HG03558 (cell line): Measurements from ENCODE around the gene PLIN3.
"Not testable (repeated sequence)": the region's sequence is repeated elsewhere in the genome, so short reads cannot be mapped to it uniquely, and the experiment has no call there.

ENCODE experiments used
- ATAC-seq: cut with Tn5 transposase; IDR thresholded peaks from one replicate; pipeline ENCODE4 v1.9.1; 2021; ENCODE audit warnings: moderate number of reproducible peaks; ENCODE audit not compliant: unreplicated experiment; ENCODE audit errors: extremely low read depth

The PLIN3 gene

DNA sequence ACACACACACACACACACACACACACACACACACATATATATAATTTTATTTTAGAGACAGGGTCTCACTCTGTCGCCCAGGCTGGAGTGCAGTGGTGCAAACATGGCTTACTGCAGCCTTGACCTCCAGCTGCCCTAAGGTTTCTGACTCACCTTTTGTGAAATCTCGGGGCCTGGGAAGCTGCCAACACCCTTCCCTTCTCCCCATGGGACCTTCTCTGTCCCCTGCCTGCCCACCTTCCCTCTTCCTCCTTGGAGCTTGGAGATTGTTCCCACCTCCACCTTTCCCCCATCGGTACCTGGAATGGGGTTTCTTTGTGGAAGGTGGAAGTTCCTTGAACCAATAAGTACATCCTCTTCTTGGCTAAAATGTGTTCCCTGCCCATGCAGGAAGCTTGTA lies 28.9 kb upstream of the PLIN3 start:
- no peak for ATAC-seq

DNA sequence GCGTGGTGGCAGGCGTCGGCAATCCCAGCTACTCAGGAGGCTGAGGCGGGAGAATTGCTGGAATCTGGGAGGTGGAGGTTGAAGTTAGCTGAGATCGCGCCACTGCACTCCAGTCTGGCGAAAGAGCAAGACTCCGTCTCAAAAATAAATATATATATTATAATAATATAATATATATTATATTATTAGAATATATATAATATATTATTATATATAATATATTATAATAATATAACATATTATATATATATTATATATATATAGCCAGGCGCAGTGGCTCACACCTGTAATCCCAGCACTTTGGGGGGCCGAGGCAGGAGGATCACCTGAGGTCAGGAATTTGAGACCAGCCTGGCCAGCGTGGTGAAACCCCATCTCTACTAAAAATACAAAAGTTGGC lies 25.5 kb upstream of the PLIN3 start:
- not testable (repeated sequence) for ATAC-seq

DNA sequence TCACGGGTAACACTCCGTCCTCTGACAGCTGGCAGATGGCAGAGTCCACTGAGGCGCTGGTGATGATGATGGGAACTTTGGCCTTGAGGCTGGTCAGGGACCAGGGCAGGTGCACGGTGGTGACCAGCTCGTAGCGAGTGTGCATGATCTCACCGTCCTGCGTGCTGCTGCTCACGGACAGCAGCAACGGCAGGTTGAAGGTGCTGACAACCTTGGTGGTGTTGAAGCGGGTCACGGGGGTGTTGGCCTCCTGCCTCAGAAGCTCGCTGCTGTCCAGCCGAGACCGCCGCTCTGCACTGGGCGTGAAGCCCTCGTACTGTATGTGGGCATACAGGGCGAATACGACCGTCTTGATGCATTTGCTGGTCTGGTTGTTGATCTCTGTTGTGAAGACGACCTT lies 23.6 kb upstream of the PLIN3 start:
- no peak for ATAC-seq

DNA sequence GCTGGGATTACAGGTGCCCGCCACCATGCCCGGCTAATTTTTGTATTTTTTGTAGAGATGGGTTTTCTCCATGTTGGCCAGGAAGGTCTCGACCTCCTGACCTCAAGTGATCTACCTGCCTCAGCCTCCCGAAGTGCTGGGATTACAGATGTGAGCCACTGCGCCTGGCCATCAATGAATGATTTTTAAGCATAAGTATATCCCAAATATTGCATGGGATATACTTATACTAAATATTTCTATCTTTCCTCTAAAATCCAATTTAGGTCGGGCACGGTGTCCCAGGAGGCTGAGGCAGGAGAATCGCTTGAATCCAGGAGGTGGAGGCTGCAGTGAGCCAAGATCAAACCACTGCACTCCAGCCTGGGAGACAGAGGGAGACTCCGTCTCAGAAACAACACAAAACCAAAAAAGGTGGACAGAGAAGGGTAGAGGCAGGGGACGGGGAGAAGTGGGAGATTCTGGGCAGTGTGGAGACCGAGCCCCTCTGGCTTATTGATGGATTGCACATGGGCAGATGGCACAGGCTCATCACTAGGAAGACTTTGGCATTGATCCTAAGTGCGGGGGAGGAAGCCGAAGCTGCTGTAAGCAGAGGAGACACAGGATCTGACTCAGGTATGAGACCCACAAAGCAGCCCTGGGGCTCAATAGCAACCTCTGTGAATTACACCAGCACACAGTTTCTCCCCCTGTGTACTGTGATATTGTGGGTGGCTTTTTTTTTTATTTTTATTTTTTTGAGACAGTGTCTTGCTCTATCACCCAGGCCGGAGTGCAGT lies 21.8 kb upstream of the PLIN3 start:
- ATAC-seq = no peak

DNA sequence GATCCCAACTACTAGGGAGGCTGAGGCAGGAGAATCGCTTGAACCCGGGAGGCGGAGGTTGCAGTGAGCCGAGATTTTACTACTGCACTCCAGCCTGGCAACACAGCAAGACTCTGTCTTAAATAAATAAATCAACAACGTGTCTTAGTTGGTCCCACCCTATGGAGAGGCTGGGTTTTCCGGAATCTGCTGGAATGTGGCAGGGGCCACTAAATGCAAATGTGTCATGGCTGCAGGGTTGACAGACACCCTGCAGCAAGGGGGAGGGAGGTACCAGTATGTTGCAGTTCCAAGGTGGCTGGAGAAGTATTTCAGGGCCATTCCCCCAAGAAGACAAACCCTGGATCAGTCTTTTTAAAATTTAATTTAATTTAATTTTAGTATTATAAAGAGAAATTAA lies 20.3 kb upstream of the PLIN3 start:
- ATAC-seq = not testable (repeated sequence)

DNA sequence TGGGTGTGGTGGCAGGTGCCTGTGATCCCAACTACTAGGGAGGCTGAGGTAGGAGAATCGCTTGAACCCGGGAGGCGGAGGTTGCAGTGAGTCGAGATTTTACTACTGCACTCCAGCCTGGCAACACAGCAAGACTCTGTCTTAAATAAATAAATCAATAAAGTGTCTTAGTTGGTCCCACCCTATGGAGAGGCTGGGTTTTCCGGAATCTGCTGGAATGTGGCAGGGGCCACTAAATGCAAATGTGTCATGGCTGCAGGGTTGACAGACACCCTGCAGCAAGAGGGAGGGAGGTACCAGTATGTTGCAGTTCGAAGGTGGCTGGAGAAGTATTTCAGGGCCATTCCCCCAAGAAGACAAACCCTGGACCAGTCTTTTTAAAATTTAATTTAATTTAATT lies 17.5 kb upstream of the PLIN3 start:
- ATAC-seq = not testable (repeated sequence)

DNA sequence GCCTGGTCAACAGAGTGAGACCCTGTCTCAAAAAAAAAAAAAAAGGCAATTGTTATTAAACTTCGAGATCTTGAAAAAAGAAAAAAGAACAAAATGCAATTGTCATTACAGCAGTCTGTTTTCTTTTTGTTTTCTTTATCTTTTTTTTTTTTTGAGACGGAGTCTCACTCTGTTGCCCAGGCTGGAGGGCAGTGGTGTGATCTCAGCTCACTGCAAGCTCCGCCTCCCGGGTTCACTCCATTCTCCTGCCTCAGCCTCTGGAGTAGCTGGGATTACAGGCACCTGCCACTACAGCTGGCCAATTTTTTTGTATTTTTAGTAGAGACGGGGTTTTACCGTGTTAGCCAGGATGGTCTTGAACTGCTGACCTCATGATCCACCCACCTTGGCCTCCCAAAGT lies 15.4 kb upstream of the PLIN3 start:
- not testable (repeated sequence) for ATAC-seq

DNA sequence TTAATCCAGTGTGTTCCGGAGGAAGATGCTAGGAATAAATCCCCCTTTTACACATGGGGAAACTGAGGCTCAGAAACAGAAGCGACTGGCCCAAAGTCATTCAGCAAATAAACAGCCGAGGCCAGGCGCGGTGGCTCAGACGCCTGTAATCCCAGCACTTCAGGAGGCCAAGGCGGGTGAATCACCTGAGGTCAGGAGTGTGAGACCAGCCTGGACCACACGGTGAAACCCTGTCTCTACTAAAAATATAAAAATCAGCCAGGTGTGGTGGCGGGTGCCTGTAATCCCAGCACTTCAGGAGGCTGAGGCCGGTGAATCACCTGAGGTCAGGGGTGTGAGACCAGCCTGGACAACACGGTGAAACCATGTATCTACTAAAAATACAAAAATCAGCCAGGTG lies 11.6 kb upstream of the PLIN3 start:
- ATAC-seq = no peak

DNA sequence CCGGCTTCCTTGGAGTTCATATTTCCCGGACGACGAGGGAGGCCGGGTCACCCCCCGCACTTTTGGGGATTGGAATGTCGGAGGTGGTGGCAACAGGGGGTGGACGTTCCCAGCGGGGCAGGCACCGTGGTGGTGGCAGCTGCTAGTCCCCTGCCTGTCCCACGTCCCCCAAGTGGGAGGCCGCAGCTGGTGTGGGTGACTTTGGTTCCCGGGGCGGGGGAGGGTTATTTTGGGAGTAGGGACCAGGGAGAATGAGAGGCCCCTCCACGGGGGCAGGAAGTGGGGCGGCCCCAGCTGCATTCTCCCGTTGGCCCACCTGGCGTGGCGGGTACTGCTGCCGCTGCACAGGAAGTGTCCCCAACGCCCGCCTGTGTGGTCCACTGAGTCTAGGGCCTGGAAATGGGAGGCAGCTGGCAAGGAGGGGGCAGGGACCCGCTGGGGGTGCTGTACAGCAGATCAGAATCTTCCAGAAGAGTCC lies 11.1 kb upstream of the PLIN3 start:
- ATAC-seq = no peak

DNA sequence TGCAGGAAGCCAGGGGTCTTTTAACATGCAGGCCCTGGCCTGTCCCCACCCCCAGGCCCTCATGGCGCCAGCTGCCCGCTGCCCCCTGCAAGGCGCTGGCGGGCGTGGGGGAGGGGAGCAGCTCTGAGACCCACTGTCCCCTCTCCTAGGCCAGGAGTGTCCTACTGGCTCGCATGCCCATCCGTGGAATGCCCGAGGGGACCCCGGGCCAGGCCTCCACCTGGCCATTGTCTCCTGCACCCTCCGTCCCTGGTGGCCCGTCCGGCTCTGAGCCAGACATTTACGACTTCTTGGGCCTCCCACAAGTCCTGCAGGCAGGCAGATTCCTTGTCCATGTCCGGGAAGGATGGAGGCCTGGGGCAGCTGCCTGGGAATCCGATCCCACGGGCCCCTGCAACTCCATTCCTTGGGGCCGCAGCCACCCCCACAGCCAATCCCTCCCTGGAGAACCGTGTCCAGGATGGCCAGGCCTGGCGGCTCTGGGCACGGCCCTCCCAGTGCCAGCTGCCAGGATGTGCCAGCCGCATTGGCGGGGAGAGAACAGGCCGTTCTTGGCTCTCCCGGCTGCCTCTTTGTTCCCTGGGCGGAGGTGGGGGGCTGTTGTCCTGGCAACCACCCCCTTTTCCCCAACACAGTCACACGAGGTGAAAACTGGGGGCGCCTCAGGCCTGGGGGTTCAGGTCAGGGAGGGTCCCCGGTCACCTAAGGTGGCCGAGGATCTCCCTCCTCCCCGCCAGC lies 10.5 kb upstream of the PLIN3 start:
- ATAC-seq = no peak

DNA sequence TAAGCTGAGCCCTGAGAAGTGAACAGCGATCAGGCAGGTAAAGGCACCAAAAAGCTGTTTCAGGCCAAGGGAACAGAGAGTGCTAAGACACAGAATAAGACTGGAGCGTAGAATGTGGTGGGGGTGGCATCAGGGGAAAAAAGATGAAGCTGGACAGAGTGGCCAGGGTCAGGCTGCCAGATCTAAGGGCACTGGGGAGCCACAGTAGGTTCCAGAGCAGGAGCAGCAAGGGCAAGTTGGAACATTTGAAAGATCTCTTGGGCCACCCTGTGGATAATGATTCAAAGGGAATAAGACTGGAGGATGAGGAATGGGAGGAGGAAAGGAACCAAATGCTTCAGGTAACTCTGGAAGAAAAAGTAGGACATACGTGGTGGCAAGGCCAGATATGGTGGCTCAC lies 6.5 kb upstream of the PLIN3 start:
- no peak for ATAC-seq

DNA sequence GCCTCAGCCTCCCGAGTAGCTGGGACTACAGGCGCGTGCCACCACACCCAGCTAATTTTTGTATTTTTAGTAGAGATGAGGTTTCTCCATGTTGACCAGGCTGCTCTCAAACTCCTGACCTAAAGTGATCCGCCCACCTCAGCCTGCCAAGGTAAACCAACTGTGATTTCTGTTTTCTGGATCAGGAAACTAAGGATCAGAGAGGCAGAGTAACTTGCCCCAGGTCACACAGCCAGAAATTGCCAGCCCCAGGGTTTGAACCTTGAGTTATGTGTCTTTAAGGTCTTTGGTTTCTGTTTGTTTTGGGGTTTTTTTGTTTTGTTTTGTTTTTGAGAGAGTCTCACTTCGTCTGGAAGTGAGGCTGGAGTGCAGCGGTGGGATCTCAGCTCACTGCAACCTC lies 4.2 kb upstream of the PLIN3 start:
- ATAC-seq = no peak

DNA sequence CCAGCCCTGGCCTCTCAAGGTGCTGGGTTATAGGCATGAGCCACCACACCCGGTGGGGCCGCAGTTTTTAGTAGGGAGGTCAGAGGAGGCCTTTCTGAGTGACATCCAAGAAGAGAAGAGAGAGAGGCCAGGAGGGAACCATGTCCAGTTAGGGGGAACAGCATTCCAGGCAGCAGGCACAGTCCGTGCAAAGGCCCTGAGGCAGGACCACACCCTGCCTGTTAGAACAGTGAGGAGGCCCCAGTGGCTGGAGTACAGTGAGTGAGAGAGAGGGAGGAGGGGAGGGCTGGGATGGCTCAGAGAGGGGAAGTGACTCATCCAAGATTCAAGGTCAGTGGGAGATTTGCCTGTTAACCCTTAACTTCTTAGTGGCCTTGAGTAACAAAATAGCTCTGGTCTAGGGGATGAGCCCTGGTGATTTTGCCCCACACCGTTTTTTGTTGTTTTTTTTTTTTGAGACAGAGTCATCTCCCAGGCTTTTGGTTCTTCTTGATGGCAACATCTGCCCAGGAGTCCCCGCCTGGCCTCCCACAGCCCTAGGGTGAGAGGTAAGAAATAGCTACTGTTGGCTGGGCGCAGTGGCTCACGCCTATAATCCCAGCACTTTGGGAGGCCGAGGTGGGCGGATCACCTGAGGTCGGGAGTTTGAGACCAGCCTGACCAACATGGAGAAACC lies 2.7 kb upstream of the PLIN3 start:
- ATAC-seq = no peak

DNA sequence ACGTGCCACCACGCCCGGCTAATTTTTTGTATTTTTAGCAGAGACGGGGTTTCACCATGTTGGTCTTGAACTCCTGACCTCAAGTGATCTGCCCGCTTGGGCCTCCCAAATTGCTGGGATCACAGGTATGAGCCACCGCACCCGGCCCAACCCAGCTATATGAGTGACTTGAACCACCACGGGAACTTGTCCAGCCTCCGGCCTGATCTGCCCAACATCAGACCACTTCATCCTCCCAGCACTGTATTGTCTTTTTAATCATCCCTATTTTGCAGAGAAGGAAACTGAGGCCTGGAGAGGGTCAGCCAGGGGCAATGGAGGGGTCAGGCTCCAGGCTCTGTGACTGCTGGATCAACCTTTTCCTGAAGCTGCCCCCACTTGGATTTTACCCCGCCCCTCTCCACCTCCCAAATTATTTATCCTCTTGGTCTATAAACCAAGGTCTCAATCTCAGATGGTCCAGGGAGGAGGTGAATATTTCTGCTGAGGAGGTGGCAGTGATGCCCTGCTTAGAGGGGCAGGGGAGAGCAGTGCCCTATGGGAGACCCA lies 893 bp upstream of the PLIN3 start:
- ATAC-seq = no peak

DNA sequence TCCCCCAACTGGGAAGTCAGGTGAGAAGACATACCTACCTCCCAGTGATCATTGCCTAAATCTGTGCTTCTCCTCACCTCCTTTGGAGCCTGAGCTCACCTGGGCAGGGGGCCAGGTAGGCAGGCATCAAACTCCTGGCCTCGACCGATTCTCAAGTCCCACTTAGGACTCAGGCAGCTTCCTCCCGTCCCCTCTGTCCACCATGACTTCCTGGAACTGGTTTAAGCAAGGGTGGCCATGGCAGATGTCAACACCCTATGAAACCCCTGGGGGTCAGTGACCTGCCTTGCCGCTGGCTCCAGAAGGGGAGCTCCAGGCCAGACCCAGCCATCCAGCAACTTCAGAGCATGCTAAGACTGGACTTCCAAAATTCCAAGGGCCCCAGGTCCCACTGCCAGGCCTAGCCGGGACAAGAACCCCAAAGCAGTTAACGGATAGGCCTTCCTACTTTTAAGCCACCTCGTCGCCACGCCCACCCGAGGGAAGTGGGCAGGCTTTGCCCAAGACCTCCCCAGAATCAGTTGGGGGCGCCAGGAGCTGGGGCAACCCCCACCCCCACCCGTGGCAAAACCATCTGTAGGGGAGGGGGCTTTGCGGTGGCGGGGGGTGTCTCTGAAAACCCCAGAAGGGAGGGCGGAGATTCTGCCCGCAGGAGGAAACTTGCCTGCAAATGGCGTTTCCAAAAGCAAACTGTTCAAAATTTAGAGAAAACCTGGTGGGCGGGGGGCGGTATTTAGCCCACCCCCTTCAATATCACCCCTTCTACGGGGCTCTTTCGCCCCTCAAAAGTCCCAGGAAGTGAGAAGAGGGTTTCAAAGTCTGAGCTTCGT lies 657 bp downstream of the PLIN3 start:
- no peak for ATAC-seq

DNA sequence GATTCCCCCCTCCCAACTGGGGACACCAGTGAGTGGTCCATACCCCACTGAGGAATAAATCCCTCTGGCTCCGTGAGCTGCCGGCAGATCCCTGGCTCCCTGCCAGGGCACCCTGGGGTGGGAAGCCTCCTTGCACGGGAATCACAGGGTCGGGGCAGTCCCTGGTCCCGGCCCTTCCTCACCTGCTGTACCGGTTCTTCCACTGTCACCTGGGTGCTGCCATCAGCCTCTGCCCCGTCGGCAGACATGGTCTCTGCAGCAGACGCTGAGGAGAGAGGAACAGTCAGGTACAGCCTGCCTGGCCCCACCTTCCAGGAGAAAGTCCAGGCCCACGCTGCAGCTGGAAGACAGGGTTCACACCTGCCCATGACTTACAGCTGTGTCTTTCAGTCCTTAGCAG lies 6.3 kb downstream of the PLIN3 start:
- no peak for ATAC-seq

DNA sequence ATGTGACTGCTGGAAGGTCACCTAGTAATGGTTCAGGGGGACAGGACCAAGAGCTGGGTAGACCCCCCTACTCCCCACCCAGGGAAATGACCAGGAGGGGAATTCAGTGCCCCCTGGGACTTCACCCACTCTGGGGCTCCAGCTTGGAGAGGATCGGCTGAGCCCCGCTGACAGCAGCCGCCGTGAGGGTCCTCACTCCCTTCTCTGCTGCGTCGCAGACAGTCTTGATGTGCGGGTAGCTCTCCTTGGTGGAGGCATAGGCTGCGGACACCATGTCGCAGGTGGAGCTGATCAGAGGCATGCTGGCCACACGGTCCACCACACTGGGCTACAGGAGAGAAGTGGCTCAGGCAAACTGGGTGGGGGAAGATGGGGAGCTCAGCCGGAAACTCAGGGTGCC lies 7.8 kb downstream of the PLIN3 start:
- ATAC-seq = no peak

DNA sequence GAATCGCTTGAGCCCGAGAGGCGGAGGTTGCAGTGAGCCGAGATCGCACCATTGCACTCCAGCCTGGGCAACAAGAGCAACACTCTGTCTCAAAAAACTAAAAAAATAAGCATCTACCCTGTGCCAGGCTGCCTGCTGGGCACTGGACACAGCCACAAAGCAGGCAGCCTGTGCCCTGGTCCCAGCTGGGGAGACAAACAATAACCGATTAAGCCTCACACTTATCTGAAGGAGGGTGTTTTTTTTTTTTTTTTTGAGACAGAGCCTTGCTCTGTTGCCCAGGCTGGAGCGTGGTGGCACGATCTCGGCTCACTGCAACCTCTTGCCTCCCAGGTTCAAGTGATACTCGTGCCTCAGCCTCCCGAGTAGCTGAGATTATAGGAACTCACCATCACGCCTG lies 11.0 kb downstream of the PLIN3 start:
- ATAC-seq = not testable (repeated sequence)

DNA sequence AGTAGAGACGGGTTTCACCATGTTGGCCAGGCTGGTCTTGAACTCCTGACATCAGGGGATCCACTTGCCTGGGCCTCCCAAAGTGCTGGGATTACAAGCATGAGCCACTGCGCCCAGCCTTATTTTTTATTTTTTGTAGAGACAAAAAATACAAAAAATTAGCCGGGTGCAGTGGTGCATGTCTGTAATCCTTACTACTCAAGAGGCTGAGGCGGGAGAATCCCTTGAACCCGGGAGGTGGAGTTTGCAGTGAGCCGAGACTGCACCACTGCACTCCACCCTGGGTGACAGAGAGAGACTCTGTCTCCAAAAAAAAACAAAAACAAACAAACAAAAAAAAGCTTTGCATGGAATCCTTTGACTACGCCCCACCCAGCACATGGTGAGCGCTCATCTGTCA lies 14.0 kb downstream of the PLIN3 start:
- not testable (repeated sequence) for ATAC-seq

DNA sequence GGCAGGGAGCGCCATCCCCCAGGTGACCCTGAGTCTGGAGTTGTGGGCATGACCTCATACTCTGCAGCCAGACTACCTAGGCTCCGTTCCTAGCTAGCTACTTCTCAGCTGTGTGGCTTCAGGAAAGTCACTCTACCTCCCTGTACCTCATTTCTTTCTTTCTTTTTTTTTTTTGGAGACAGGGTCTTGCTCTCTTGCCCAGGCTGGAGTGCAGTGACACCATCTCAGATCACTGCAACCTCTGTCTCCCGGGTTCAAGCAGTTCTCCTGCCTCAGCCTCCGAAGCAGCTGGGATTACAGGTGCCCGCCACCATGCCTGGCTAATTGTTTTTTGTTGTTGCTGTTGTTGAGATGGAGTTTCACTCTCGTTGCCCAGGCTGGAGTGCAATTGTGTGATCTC lies 15.0 kb downstream of the PLIN3 start:
- no peak for ATAC-seq
